Adrenal gland (tissue), 5 donors: ENCODE data around the gene CAVIN4.

ENCODE experiments used
- POLR2A ChIP-seq, 2 donors: fragments of 450-650 bp; IDR thresholded peaks; one replicate each; pipeline ENCODE4 v1.6.1; 2017; ENCODE audit warnings: antibody characterized with exemption in 2 of 2, mild to moderate bottlenecking in 2 of 2, moderate library complexity in 1 of 2
- TF ChIP-seq, protein P1 (sequence below), 6 experiments: fragments of 450-650 bp in 4 of 6; fragments of 200-600 bp in 2 of 6; sonication (generic) in 1 of 6; IDR thresholded peaks; 1 replicate in 5 of 6; 2 replicates in 1 of 6; pipeline versions ENCODE4 v1.5.1 to v1.8.0; 2016 to 2021; ENCODE audit warnings: antibody characterized with exemption in 6 of 6, mild to moderate bottlenecking in 2 of 6, moderate library complexity in 1 of 6
- donor health status: DM: no; HTN: no; CAD: no.

DNA sequence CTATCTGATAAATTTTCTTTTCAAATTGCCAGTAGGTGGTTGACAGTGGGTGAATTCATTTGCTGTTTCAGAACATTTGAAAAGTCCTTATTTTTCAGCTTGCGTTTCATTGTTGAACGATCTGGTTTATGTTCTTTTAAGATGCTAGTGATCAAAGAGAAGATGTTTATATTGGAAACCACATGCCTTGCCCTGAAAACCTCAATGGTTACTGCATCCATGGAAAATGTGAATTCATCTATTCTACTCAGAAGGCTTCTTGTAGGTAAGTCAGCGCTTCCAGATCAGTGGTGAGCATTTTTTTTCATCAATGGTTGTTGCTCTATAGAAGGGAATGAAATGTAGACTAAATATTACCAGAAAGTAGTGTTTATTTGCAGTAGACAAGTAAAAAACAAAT is 16.6 kb upstream of the CAVIN4 start:
- TF ChIP-seq, protein P1, sequence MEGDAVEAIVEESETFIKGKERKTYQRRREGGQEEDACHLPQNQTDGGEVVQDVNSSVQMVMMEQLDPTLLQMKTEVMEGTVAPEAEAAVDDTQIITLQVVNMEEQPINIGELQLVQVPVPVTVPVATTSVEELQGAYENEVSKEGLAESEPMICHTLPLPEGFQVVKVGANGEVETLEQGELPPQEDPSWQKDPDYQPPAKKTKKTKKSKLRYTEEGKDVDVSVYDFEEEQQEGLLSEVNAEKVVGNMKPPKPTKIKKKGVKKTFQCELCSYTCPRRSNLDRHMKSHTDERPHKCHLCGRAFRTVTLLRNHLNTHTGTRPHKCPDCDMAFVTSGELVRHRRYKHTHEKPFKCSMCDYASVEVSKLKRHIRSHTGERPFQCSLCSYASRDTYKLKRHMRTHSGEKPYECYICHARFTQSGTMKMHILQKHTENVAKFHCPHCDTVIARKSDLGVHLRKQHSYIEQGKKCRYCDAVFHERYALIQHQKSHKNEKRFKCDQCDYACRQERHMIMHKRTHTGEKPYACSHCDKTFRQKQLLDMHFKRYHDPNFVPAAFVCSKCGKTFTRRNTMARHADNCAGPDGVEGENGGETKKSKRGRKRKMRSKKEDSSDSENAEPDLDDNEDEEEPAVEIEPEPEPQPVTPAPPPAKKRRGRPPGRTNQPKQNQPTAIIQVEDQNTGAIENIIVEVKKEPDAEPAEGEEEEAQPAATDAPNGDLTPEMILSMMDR (IDR thresholded peaks at IDR 0.05): no peak
- TF ChIP-seq POLR2A (IDR thresholded peaks at IDR 0.05): no peak
